Esophagus muscularis mucosa (tissue), 4 donors: Measurements from ENCODE around the gene WDR77. TPM values are rescaled to one million over a fixed set of nuclear protein-coding genes. Genes with fewer than 3 reads are reported as not detected.

Source experiments
- DNase-seq: peaks from one replicate; pipeline ENCODE4 v3.0.0-alpha.2; 2017; ENCODE audit errors: extremely low spot score
- H3K27ac ChIP-seq, 4 donors: fragments of 200-600 bp; sonication (generic); replicated peaks in 1 of 4; 1 replicate in 3 of 4; 2 replicates in 1 of 4; pipeline ENCODE4 v1.5.1; 2016 to 2019; ENCODE audit warnings: mild to moderate bottlenecking in 1 of 4
- H3K27me3 ChIP-seq, 4 donors: fragments of 200-600 bp; sonication (generic); one replicate each; pipeline versions ENCODE4 v1.5.1 to v1.6.0; 2016 to 2019
- H3K36me3 ChIP-seq, 4 donors: fragments of 200-600 bp; sonication (generic); one replicate each; pipeline ENCODE4 v1.5.1; 2016 to 2019
- H3K4me1 ChIP-seq, 4 donors: fragments of 200-600 bp; sonication (generic); one replicate each; pipeline ENCODE4 v1.5.1; 2016 to 2019
- H3K4me3 ChIP-seq, 4 donors: fragments of 200-600 bp; sonication (generic); 1 replicate in 2 of 4; 2 replicates in 2 of 4; pipeline ENCODE4 v1.5.1; 2016 to 2019; ENCODE audit warnings: mild to moderate bottlenecking in 4 of 4, moderate library complexity in 1 of 4
- H3K9me3 ChIP-seq, 4 donors: fragments of 200-600 bp; sonication (generic); 1 replicate in 3 of 4; 2 replicates in 1 of 4; pipeline ENCODE4 v1.5.1; 2016 to 2019
- EP300 ChIP-seq: sonication (generic); formaldehyde crosslinking; IDR thresholded peaks from one replicate; pipeline ENCODE4 v1.6.1; 2017; ENCODE audit warnings: antibody characterized with exemption
- POLR2A ChIP-seq: fragments of 450-650 bp; IDR thresholded peaks from one replicate; pipeline ENCODE4 v1.6.1; 2017; ENCODE audit warnings: antibody characterized with exemption, moderate library complexity, mild to moderate bottlenecking, low read depth
- POLR2AphosphoS5 ChIP-seq, 2 donors: sonication (generic); formaldehyde crosslinking; IDR thresholded peaks; one replicate each; pipeline ENCODE4 v1.6.1; 2017; ENCODE audit warnings: antibody characterized with exemption in 2 of 2
- WGBS: methylation state at CpG from one replicate; pipeline ENCODE4 v1.1.5; 2018; 5-methylcytosine and 5-hydroxymethylcytosine counted together
- intact Hi-C: fragments of 100-400 bp; cut with DNase I; formaldehyde crosslinking; loops from one replicate; pipeline ENCODE4 v1.15.1; 2023
- total RNA-seq, 4 donors: library from RNA; depleted of rRNA; stranded (reverse); fragments of >200 nt; gene quantifications; one replicate each; pipeline versions ENCODE4 v1.1.0 to v1.2.1, GENCODE V29; 2016
- TF ChIP-seq, protein P1 (sequence below), 3 experiments: fragments of 200-600 bp in 2 of 3; fragments of 450-650 bp in 1 of 3; sonication (generic) in 2 of 3; IDR thresholded peaks; one replicate each; pipeline ENCODE4 v1.5.1; 2017 to 2019; ENCODE audit warnings: antibody characterized with exemption in 3 of 3, mild to moderate bottlenecking in 2 of 3, moderate library complexity in 1 of 3

WDR77 gene
- total RNA-seq, 4 donors from 2014 or later = 20.8 to 27.6 (median 25.7) TPM

DNA sequence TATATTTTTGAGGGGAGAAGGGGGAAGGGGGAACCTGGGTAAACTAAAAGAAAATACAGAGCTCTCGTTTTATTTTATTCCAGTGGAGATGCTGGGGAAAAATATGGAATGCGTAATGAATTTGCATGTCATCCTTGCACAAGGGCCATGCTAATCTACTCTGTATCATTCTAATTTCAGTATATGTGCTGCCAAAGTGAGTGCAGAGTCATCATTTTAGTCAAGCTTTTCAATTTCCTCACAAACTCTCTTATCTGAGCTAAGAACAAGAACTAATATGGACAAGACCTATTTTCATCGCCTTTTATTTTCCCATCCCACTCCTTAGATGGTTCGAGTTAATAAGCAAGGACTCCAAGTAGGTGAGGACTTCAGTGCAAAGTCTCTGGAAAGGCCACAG is 41.2 kb upstream of the WDR77 start:
- Histone ChIP-seq H3K27me3 (no peaks in the 10 kb centered on the region), H3K9me3 (no peaks in the 10 kb centered on the region), H3K4me1 (no peaks in the 10 kb centered on the region), H3K27ac (peak overlapping the region in 3 of 4 donors; percentile 27 to 42 (median 37)), H3K36me3 (no peaks in the 10 kb centered on the region), H3K4me3 (no peak overlapping the region)
- intact Hi-C loops = no loop called here
- 87% methylated on average over 4 of the region's 4 CpGs for WGBS
- no peak for DNase-seq
- TF ChIP-seq POLR2AphosphoS5 (IDR thresholded peaks at IDR 0.05) = no peak
- TF ChIP-seq POLR2A = no peak
- TF ChIP-seq EP300 = no peak
- TF ChIP-seq, protein P1, sequence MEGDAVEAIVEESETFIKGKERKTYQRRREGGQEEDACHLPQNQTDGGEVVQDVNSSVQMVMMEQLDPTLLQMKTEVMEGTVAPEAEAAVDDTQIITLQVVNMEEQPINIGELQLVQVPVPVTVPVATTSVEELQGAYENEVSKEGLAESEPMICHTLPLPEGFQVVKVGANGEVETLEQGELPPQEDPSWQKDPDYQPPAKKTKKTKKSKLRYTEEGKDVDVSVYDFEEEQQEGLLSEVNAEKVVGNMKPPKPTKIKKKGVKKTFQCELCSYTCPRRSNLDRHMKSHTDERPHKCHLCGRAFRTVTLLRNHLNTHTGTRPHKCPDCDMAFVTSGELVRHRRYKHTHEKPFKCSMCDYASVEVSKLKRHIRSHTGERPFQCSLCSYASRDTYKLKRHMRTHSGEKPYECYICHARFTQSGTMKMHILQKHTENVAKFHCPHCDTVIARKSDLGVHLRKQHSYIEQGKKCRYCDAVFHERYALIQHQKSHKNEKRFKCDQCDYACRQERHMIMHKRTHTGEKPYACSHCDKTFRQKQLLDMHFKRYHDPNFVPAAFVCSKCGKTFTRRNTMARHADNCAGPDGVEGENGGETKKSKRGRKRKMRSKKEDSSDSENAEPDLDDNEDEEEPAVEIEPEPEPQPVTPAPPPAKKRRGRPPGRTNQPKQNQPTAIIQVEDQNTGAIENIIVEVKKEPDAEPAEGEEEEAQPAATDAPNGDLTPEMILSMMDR (IDR thresholded peaks at IDR 0.05) = no peak

DNA sequence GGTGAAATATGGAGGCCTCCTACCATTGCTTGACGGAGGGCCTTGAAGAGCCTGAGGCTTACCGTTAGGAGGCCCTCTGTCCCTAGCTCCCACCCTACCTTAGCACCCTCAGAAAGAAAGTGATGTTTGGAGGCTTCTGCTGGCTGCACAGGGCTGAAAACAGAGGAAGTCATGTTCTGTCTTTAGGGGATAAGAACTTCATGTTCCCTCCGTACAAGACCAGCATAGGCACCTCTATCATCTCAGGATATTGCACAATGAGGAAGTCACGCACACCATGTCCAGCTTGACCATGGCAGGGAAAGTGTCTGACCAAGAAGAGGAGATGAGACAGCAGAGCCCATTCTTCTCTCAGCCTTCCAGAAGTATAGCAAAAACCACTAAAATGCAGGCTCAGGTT is 40.5 kb upstream of the WDR77 start:
- DNase-seq = no peak
- no peaks in the 10 kb centered on the region for H3K9me3 ChIP-seq
- intact Hi-C loops = no loop called here
- TF ChIP-seq, protein P1 (IDR thresholded peaks at IDR 0.05) = no peak
- TF ChIP-seq POLR2A (no peak), POLR2AphosphoS5 (IDR thresholded peaks at IDR 0.05) (peak in 1 of 2 donors; percentile 57), EP300 (peak; percentile 69)
- no peak overlapping the region for H3K4me3 ChIP-seq
- H3K27ac ChIP-seq = peak overlapping the region in 3 of 4 donors; percentile 16 to 61 (median 41)
- peaks cover 0 to 4% (median 0%) of the 10 kb centered on the region in 4 donors for H3K4me1 ChIP-seq
- no peaks in the 10 kb centered on the region for H3K27me3 ChIP-seq
- no peaks in the 10 kb centered on the region for H3K36me3 ChIP-seq
- 81% methylated on average over 4 of the region's 4 CpGs for WGBS

DNA sequence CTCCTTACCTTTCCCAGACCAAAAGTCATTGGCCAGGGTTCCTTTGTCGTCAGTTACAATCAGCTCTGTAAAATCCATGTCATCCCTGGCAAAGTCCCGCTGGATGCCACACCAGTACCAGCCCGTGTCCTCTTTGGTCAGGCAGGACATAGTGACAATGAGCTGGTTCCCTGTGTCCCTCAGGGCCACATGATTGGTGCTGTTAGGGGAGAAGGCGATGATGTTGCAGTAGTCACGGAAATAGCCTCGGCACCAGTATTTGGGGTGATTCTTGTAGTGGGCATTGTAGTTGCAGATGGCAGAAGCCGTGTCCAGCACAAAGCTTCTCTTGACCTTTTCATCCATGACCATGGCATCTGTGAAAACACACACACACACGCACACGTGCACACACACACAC is 39.6 kb upstream of the WDR77 start:
- DNase-seq = peak; percentile 3
- TF ChIP-seq POLR2A (no peak), EP300 (no peak), POLR2AphosphoS5 (IDR thresholded peaks at IDR 0.05) (no peak)
- TF ChIP-seq, protein P1 (IDR thresholded peaks at IDR 0.05) = no peak
- H3K27me3 ChIP-seq = no peaks in the 10 kb centered on the region
- 92% methylated on average over 8 of the region's 9 CpGs for WGBS
- intact Hi-C loops = no loop called here
- no peaks in the 10 kb centered on the region for H3K36me3 ChIP-seq
- H3K4me3 ChIP-seq = no peak overlapping the region
- no peaks in the 10 kb centered on the region for H3K9me3 ChIP-seq
- peak overlapping the region in 3 of 4 donors; percentile 16 to 61 (median 41) for H3K27ac ChIP-seq
- peaks cover 0 to 8% (median 0%) of the 10 kb centered on the region in 4 donors for H3K4me1 ChIP-seq

DNA sequence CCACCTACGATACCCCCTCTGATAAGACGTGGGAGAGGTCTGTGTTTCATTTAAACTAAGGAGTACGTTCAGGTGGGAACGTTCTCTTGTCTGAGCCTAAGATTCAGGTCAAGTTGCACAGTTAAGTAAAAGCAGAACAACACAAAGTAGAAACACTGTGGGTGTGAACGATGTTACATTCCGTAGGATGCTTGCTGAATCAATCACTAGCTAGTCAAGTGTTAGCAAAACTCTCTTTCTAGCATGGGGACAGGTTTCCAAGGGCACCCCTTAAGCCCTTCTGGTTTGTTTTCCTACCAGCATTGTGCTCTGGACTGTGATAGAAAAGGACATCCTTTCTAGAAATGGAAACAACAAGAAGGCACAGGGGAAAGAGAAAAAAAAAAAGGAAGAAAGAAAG is 38.1 kb upstream of the WDR77 start:
- H3K27ac ChIP-seq = no peak overlapping the region
- peak; percentile 50 for DNase-seq
- no peaks in the 10 kb centered on the region for H3K9me3 ChIP-seq
- intact Hi-C loops = no loop called here
- H3K4me1 ChIP-seq = peaks cover 0 to 10% (median under 1%) of the 10 kb centered on the region in 4 donors
- H3K27me3 ChIP-seq = no peaks in the 10 kb centered on the region
- WGBS = 89% methylated on average over 6 of the region's 6 CpGs
- H3K4me3 ChIP-seq = no peak overlapping the region
- no peaks in the 10 kb centered on the region for H3K36me3 ChIP-seq
- TF ChIP-seq EP300 (no peak), POLR2AphosphoS5 (IDR thresholded peaks at IDR 0.05) (no peak), POLR2A (no peak)
- TF ChIP-seq, protein P1 (IDR thresholded peaks at IDR 0.05) = no peak

DNA sequence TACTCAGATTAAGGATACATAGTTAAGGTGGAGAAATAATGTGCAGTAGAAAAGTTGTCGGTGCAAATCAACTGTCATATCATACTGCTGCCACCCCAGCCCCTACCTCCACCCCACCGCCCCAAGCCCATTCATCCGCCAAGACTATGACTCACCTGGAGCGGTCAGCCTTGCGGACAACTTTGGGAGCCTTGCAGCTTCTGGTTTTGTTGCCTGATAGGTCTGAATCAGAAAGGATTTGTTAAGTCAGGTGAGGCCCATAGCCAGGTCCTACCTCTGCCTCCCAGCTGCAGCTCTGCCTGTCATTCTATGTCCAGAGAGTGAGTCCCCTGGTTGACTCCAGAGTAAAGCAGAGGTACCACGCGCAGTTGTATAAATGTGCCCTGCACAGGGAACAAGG is 37.4 kb upstream of the WDR77 start:
- Histone ChIP-seq H3K9me3 (no peaks in the 10 kb centered on the region), H3K36me3 (no peaks in the 10 kb centered on the region), H3K4me3 (no peak overlapping the region), H3K4me1 (peaks cover 6 to 17% (median 7%) of the 10 kb centered on the region in 4 donors), H3K27ac (no peak overlapping the region), H3K27me3 (no peaks in the 10 kb centered on the region)
- no peak for TF ChIP-seq POLR2A
- peak; percentile 79 for DNase-seq
- intact Hi-C loops = no loop called here
- WGBS = 93% methylated on average over 7 of the region's 7 CpGs
